CD4-positive, alpha-beta T cell treated with Interferon gamma for 1 hour (primary cell): ENCODE data around the gene PNMT.

Experiments
- DNase-seq: peaks from one replicate; pipeline ENCODE4 v3.0.0-alpha.2; 2020

PNMT gene

DNA sequence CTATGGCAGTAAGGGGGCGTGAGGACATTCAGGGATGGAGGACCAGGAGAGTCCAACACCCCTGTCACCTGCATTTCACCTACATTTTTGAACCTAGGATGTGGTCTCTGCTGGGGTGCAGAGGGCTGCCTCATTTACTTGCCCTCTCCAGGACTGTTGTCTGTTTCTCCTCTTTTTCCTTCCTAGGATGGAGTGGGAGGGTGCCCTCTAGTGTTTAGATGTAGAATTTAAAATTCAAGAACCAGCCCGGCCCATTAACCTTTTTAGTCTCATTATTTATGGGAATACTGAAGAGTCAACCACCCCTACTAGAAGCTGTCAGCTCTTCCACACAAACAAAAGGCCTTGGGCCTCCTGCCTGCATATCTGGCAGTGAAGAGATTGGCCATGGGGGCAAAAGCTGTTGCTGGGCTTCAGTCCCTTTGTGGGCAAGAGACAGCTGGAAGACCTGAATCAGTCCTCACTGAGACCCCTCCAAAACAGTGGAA lies 33.8 kb upstream of the PNMT start:
- no peak for DNase-seq

- DNase-seq, result no peak
Measured at GRCh38 chr17:39635614-39636176, 32.6 kb upstream of the PNMT start.

DNA sequence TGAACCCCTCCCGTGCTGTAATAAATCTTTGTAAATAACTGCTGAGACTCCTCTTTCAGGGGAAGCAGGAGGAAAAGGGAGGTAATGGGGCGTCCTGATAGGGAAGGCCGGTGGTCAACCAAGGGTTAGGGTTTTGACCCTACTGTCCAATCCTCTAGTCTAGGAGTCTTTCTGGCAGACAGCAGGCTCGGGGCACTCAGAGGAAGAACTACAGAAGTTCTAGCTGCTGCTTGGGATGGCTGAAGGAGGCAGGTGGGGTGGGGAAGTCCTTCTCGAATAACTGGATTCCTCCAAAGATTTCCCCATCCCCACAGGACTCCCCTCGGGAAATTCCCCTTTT lies 31.7 kb upstream of the PNMT start:
- no peak for DNase-seq

DNA sequence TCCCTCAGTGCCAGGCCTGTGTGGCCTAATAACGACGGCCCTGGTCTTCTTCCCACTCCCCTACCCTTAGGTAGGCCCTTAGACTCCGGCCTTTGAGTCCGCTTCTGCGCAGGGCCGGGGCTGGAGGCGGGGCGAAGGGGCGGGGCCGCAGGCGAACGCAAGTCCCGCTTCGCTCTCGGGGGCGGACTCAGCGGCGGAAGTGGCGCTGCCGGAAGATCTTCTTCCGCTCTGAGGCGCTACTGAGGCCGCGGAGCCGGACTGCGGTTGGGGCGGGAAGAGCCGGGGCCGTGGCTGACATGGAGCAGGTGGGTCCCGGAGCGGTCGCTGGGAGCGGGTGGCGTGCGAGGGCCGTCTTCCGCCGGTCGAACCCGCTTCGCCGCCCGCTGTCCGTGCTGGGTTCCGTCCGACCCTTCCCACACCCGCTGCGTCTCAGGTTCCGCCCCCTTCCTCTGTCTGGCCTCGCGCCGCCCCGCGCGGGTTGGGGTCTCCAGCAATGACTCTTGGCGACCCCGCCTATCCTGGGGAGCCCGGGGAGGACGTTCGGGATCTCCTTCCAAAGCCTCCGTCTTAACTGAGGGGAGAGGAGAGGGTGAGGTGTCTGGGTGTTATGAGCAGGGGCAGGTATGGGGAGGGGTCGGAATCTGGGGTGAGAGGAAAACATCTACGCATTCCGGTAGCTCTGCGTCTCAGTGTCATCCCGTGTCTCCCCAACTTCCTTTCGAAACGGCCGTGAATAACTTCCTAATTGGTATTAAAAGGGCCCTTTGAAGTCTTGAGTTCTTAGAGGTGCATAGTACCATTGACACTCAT lies 31.1 kb upstream of the PNMT start, which contains the start of gene STARD3:
Gene STARD3 (plus strand): TSS at position 218 of the 810 bp plus-strand sequence. CDS start 16,388 bp downstream, outside the sequence.
- DNase-seq, result peak; percentile 89

GRCh38 chr17:39638317-39638716 lies 29.9 kb upstream of the PNMT start:
- no peak for DNase-seq

GRCh38 chr17:39639043-39639442 lies 29.2 kb upstream of the PNMT start:
- DNase-seq, result no peak

- no peak for DNase-seq
Measured at GRCh38 chr17:39639566-39640458, 28.4 kb upstream of the PNMT start.

DNA sequence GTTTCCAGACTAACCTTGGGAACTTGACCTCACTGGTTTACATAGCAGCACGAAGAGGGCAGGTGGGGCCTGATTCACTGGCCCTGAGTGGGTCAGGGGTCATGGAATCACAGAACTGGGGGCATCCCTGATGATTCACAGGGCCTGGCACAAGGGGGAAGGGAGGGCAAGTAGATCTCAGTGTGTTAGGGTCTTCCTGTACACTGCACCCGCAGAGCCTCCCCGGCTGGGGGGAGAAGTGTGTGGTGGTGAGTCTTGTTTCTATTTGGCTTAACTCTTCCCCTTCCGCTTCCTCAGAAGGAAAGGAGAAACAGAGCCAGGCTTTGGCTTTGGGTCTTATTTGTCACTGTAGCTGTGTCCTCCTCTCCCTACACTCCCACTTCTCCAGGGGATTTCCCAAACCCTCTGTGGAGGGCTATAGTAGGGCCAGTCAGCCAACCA lies 27.6 kb upstream of the PNMT start:
- no peak for DNase-seq

GRCh38 chr17:39641097-39641496 lies 27.2 kb upstream of the PNMT start:
- no peak for DNase-seq

DNA sequence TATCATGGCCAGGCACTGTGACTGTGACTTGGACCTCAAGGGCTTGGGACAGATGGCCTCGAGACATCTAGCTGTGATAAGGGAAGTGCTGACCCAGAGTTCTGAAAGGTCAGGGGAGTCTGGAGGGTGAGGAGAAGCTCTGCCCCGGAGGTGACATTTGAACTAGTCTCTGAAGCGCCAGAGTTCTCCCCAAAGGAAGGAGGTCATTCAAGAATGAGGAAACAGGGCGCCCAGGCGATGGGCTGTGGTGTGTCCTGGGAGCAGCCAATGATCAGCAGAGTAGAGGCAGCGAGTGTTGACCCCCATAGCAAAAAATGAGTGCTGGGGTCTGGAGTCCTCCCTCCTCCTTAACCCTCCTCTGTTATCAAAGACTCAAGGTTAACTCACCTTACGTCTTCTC lies 26.4 kb upstream of the PNMT start:
- no peak for DNase-seq

DNA sequence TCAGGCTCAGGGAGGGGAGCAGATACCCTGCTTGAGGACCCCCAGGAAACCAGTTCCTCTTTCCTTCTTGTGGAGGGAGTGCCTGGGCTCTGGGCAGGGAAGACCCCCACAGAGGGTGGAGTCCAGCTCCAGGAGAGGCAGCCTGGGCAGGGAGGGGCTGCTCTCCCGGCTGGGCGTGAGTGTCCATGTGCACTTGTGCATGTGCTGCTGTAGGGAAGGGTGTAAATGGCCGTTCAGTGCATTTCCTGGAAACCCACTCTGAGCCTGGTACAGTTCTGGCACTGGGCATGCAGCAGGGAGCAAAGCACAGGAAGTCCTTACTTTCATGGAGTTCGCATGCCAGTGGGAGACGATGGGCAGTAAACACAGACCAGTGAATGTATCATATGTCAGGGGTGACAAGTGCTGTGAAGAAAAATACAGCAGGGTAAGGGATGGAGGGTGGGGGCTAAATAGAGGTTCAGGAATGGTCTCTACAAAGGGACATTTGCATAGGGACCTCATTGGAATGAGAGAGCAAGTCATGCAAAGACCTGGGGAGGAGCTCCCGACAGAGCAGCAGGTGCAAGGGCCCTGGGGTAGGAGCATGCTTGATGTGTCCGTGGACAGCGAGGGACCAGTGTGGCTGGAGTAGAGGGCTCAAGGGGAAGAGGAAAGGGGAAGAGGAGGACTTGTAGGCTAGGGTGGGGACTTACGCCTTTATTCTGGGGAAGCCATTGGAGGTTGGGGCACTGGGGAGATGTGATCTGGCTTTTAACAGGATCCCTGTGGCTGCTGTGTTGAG lies 25.8 kb upstream of the PNMT start:
- DNase-seq, result no peak

DNA sequence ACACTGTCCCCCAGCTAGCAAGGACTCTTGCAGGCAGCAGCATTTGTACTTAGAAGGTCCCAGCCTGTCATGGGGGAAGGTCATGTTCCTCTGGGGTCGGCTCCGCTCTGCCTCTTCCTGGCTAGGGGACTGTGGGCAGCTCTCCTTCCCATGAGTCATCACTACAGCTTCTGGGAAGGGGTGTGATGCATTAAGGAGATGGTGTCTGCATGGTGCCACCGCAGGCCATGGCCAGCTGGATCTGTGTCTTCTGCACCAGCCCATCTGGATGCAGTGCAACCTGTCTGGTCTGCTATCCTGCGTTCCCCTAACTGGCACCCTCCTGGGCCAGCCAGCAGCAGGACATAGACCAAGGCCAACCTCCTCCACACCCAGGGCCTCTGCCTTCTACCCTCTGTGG lies 25.0 kb upstream of the PNMT start:
- DNase-seq, result no peak

DNA sequence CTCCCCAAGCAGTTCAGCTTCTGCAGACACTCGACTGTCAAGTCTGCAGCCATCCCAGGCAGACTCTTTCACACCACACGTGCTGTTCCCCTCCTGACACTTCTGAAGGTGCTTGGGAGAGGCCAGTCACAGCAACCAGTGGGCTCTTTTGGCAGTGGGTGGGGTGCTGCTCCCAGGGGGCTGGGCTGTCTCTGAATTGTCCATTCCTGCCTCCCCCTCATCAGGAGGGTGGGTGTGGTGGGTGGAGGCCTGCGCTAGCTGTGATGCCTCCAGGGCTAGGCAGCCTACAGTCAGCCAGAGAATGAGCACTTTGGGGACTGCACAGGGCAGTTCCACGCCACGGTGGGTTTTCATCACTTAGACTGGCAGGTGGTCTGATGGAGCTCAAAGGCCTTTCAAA lies 21.0 kb upstream of the PNMT start:
- no peak for DNase-seq

GRCh38 chr17:39648616-39649366 lies 19.5 kb upstream of the PNMT start:
- no peak for DNase-seq

DNA sequence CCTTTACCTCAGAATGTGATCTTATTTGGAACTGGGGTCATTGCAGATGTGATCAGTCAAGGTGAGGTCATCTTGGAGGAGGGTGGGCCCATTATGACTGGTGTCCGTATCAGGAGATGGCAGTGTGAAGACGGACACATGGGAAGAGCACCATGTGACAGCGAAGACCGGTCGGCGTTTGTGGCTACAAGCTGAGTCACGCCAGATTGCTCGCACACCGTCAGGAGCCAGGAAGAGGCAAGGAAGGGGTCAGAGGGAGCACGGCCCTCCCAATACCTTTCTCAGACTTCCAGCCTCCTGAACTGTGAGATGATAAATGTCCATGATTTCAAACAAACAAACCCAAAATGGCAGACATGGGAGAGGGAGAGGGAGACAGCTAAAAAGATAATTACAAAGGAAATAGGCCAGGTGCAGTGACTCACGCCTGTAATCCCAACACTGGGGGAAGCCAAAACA lies 18.1 kb upstream of the PNMT start:
- no peak for DNase-seq

GRCh38 chr17:39651923-39652586 lies 16.2 kb upstream of the PNMT start:
- DNase-seq, result no peak

DNA sequence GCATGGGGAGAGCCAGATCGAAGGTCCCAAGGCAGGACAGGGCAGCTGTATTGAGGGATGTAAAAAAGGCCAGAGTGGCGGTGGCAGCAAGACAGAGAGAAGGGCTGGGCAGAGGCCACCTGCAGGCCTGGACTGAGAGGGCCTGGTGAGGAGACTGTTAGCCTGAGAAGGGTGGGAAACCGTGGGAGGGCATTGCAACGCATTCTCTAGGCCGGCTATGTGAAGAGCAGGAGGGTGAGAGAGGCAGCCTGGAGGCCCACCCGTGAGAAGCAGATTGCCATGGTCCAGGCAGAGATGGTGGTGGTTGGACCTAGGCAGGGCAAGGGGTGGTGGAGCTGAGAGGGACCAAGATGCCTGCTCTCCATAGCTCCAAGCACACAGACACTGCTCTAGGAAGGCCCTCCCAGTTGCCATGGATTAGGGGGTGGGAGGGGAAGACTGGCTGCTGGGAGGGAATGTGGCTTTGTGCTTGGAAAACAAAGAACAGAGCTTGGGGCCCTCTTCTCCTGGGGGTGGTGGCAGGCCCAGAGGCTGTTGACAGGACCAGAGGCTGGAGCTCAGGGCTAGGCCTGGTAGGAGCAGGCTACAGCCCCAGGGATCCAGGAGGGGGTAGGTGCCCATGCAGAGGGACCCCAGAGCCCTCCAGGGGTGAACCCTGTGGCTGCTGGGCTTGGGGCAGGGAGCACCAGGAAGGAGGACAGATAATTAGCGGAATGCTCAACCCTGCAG lies 15.5 kb upstream of the PNMT start:
- DNase-seq, result no peak

DNA sequence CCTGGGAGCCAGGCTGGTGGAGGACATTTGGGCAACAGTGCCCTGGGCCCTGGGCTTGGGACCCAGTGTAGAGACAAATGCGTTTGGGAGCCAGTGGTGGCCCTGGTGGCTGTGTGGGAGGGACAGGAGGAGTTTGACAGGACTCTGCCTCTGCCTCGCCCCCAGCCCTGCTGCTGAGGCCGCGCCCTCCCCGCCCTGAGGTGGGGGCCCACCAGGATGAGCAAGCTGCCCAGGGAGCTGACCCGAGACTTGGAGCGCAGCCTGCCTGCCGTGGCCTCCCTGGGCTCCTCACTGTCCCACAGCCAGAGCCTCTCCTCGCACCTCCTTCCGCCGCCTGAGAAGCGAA lies 15.0 kb upstream of the PNMT start:
- DNase-seq, result no peak

DNA sequence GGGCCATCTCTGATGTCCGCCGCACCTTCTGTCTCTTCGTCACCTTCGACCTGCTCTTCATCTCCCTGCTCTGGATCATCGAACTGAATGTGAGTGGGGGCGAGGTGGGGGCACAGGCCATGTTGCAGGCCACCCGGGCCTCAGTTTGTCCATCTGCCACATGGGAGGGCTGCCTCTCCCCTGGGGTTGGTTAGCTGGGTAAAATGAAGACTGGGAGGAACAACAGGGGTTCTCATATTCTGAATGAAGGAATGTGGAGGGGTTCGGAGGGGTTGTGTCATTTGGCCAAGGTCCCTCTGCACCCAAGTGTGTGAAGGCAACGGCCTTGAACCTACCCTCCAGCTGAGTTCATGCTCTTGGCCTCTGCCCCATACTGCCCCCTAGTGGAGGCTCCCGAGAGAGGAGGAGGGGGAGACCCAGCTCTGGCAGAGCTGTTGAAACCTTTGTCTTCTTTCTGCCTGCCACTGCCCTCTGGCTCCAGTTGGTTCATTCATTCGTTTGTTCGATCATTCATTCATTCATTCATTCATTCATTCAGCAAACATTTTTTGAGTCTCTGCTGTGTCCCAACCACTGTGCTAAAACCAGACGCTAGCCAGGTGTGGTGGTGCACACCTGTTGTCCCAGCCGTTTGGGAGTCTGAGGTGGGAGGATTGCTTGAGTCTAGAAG lies 14.5 kb upstream of the PNMT start:
- DNase-seq, result peak; percentile 67

GRCh38 chr17:39655105-39655504 lies 13.1 kb upstream of the PNMT start:
- no peak for DNase-seq
